ENCODE measurements around the gene SBNO1. TPM values are rescaled to one million over a fixed set of nuclear protein-coding genes. Genes with fewer than 3 reads are reported as not detected.
"Not testable (repeated sequence)": the region's sequence is repeated elsewhere in the genome, so short reads cannot be mapped to it uniquely, and the experiment has no call there.

SBNO1 gene
- total and polyA plus RNA-seq, 8 donors = 26.5 to 32.1 (median 28.8) TPM

GRCh38 chr12:123388177-123388950, 23.7 kb upstream of the SBNO1 start:
- ATAC-seq (peak; percentile 58), DNase-seq (peak; percentile 68 to 93 (median 84))
- TF ChIP-seq CTCF (IDR thresholded peaks at IDR 0.05) = no peak
- intact Hi-C loops (cut with DNase I) = loop anchor here in 1 of 2 donors (5.0 kb wide), 1 partner anchor 194 kb away; the partner anchor contains the start of gene TMED2
- Histone ChIP-seq H3K27me3 (no peaks in the 10 kb centered on the region), H3K4me3 (peak overlapping the region; percentile 45 to 60), H3K36me3 (peaks cover 0 to 26% of the 10 kb centered on the region in 2 donors), H3K27ac (peak overlapping the region; percentile 89 to 93), H3K4me1 (peaks cover 31 to 69% of the 10 kb centered on the region in 2 donors), H3K9me3 (no peaks in the 10 kb centered on the region)

GRCh38 chr12:123387508-123388176, 23.0 kb upstream of the SBNO1 start:
- Histone ChIP-seq H3K9me3 (no peaks in the 10 kb centered on the region), H3K27me3 (no peaks in the 10 kb centered on the region), H3K36me3 (peaks cover 0 to 19% of the 10 kb centered on the region in 2 donors), H3K27ac (peak overlapping the region; percentile 89 to 93), H3K4me1 (peaks cover 31 to 66% of the 10 kb centered on the region in 2 donors), H3K4me3 (peak overlapping the region in 1 of 2 donors; percentile 60)
- intact Hi-C loops (cut with DNase I) = loop anchor here in 1 of 2 donors (5.0 kb wide), 1 partner anchor 195 kb away; the partner anchor contains the start of gene TMED2
- TF ChIP-seq CTCF (IDR thresholded peaks at IDR 0.05) = no peak
- ATAC-seq (no peak), DNase-seq (no peak)

- not testable (repeated sequence) for H3K9me3 ChIP-seq, H3K36me3 ChIP-seq, DNase-seq, H3K27ac ChIP-seq, H3K27me3 ChIP-seq, ATAC-seq, H3K4me3 ChIP-seq
- intact Hi-C loops (cut with DNase I) = loop anchor here in 1 of 2 donors (5.0 kb wide), 1 partner anchor 197 kb away; the partner anchor contains the start of gene TMED2
- H3K4me1 ChIP-seq = peaks cover 18 to 45% of the 10 kb centered on the region in 2 donors
Observed at GRCh38 chr12:123385536-123385935, 20.9 kb upstream of the SBNO1 start.

GRCh38 chr12:123384994-123385376, 20.3 kb upstream of the SBNO1 start:
- H3K4me3 ChIP-seq = peak overlapping the region; percentile 79 to 80
- H3K4me1 ChIP-seq = peaks cover 12 to 40% of the 10 kb centered on the region in 2 donors
- H3K36me3 ChIP-seq = no peaks in the 10 kb centered on the region
- no peaks in the 10 kb centered on the region for H3K27me3 ChIP-seq
- ATAC-seq = no peak
- peak overlapping the region in 1 of 2 donors; percentile 87 for H3K27ac ChIP-seq
- intact Hi-C loops (cut with DNase I) = loop anchor here in 1 of 2 donors (5.0 kb wide), 1 partner anchor 197 kb away; the partner anchor contains the start of gene TMED2
- DNase-seq = no peak
- no peak for TF ChIP-seq CTCF (IDR thresholded peaks at IDR 0.05)
- no peaks in the 10 kb centered on the region for H3K9me3 ChIP-seq

- H3K4me3 ChIP-seq = peak overlapping the region; percentile 79 to 80
- intact Hi-C loops (cut with DNase I) = no loop called here
- H3K27me3 ChIP-seq = no peaks in the 10 kb centered on the region
- H3K9me3 ChIP-seq = no peaks in the 10 kb centered on the region
- peaks cover 11 to 36% of the 10 kb centered on the region in 2 donors for H3K4me1 ChIP-seq
- ATAC-seq = no peak
- TF ChIP-seq CTCF (IDR thresholded peaks at IDR 0.05) = no peak
- DNase-seq = peak in 2 of 4 donors; percentile 44 to 87
- H3K27ac ChIP-seq = peak overlapping the region; percentile 69 to 87
- no peaks in the 10 kb centered on the region for H3K36me3 ChIP-seq
Observed at GRCh38 chr12:123384318-123384993, 19.8 kb upstream of the SBNO1 start.

All from left lung (tissue), 10 donors.